ENCODE results near the gene BLNK.

Gene BLNK

GRCh38 chr10:96188421-96188820 is 82.9 kb downstream of the BLNK start (continued):
- TF ChIP-seq ZBTB48 (tag by site-specific recombination; IDR thresholded peaks at IDR 0.05) = no peak
- no peak for TF ChIP-seq MEIS1 (CRISPR knock-in tag; IDR thresholded peaks at IDR 0.05; ENCODE audit: borderline replicate concordance)
- no peak for TF ChIP-seq ZNF311 (tag by site-specific recombination; IDR thresholded peaks at IDR 0.05; ENCODE audit: borderline replicate concordance)
- no peak for TF ChIP-seq GLI2 (tag by site-specific recombination; IDR thresholded peaks at IDR 0.05; ENCODE audit: borderline replicate concordance, low read depth)
- no peak for TF ChIP-seq ZNF146 (tag by site-specific recombination; IDR thresholded peaks at IDR 0.05)
- TF ChIP-seq ZFHX2 (tag by site-specific recombination; conservative IDR thresholded peaks at IDR 0.05) = no peak
- no peak for TF ChIP-seq GLIS1 (tag by site-specific recombination; IDR thresholded peaks at IDR 0.05)
- TF ChIP-seq BCL11B (tag by site-specific recombination; IDR thresholded peaks at IDR 0.05; ENCODE audit: low read depth) = no peak

GRCh38 chr10:96176985-96177384 is 94.4 kb downstream of the BLNK start:
- POLR2A ChIA-PET = no interaction called here
- Histone ChIP-seq H3K4me3 (ENCODE audit: low read depth, low read length) (no peak overlapping the region), H3K36me3 (ENCODE audit: control insufficient read depth in 2 of 2, insufficient read depth in 1 of 2, low read length in 2 of 2) (no peaks in the 10 kb centered on the region), H3K9me3 (ENCODE audit: control insufficient read depth, insufficient read depth, low read depth, low read length) (no peaks in the 10 kb centered on the region), H3K4me1 (ENCODE audit: control insufficient read depth, insufficient read depth, low read length) (no peaks in the 10 kb centered on the region), H3K27ac (ENCODE audit: extremely low read depth, low read depth, low read length) (no peak overlapping the region)
- TF ChIP-seq SETDB1 (IDR thresholded peaks at IDR 0.05; ENCODE audit: insufficient read length, low read length) (peak; percentile 36), ZNF488 (tag by site-specific recombination; IDR thresholded peaks at IDR 0.05) (no peak)
- CTCF ChIA-PET = no interaction called here

- no peaks in the 10 kb centered on the region for H3K9me3 ChIP-seq (ENCODE audit: control insufficient read depth, insufficient read depth, low read depth, low read length)
- no peak for TF ChIP-seq SP2 (tag by site-specific recombination; IDR thresholded peaks at IDR 0.05)
- TF ChIP-seq ZNF354C (tag by site-specific recombination; IDR thresholded peaks at IDR 0.05; ENCODE audit: borderline replicate concordance, low read depth) = no peak
- no peaks in the 10 kb centered on the region for H3K36me3 ChIP-seq (ENCODE audit: control insufficient read depth in 2 of 2, insufficient read depth in 1 of 2, low read length in 2 of 2)
- H3K4me3 ChIP-seq (ENCODE audit: low read depth, low read length) = no peak overlapping the region
- no peaks in the 10 kb centered on the region for H3K4me1 ChIP-seq (ENCODE audit: control insufficient read depth, insufficient read depth, low read length)
- no peak overlapping the region for H3K27ac ChIP-seq (ENCODE audit: extremely low read depth, low read depth, low read length)
- CTCF ChIA-PET = no interaction called here
- POLR2A ChIA-PET = no interaction called here
Observed at GRCh38 chr10:96172666-96173065, 98.7 kb downstream of the BLNK start.

GRCh38 chr10:96170230-96170629 is 101.1 kb downstream of the BLNK start:
- TF ChIP-seq ZBTB48 (tag by site-specific recombination; IDR thresholded peaks at IDR 0.05) (no peak), GLI4 (tag by site-specific recombination; IDR thresholded peaks at IDR 0.05) (no peak), PRDM2 (tag by site-specific recombination; IDR thresholded peaks at IDR 0.05; ENCODE audit: borderline replicate concordance) (no peak), SETDB1 (IDR thresholded peaks at IDR 0.05; ENCODE audit: insufficient read length, low read length) (no peak), RBAK (tag by site-specific recombination; IDR thresholded peaks at IDR 0.05) (no peak), GLIS2 (tag by site-specific recombination; IDR thresholded peaks at IDR 0.05) (no peak), YY1 (tag by site-specific recombination; IDR thresholded peaks at IDR 0.05) (no peak), ZNF121 (tag by site-specific recombination; IDR thresholded peaks at IDR 0.05) (no peak), CTCF (tag by site-specific recombination; IDR thresholded peaks at IDR 0.05) (no peak), ZNF184 (tag by site-specific recombination; IDR thresholded peaks at IDR 0.05) (no peak)
- no peak overlapping the region for H3K4me3 ChIP-seq (ENCODE audit: low read depth, low read length)
- no peaks in the 10 kb centered on the region for H3K36me3 ChIP-seq (ENCODE audit: control insufficient read depth in 2 of 2, insufficient read depth in 1 of 2, low read length in 2 of 2)
- ChIA-PET POLR2A (interaction anchor here (1.2 kb wide), 1 partner anchor 81 kb away, joined by 3 read pairs; no protein-coding TSS in a partner anchor), CTCF (interaction anchor here (1.1 to 1.8 kb wide), 2 partner anchors 22 to 59 kb away, joined by 3 to 11 read pairs; no protein-coding TSS in a partner anchor)
- no peaks in the 10 kb centered on the region for H3K4me1 ChIP-seq (ENCODE audit: control insufficient read depth, insufficient read depth, low read length)
- no peaks in the 10 kb centered on the region for H3K9me3 ChIP-seq (ENCODE audit: control insufficient read depth, insufficient read depth, low read depth, low read length)
- no peak overlapping the region for H3K27ac ChIP-seq (ENCODE audit: extremely low read depth, low read depth, low read length)

Measured in HEK293 (cell line).